AG09309 (cell line): ENCODE measurements around the gene BEND7.
"Not testable (repeated sequence)": the region's sequence is repeated elsewhere in the genome, so short reads cannot be mapped to it uniquely, and the experiment has no call there.

Source experiments
- DNase-seq: peaks from one replicate; pipeline ENCODE4 v3.0.0-alpha.2; 2010; ENCODE audit warnings: low read depth
- H3K4me3 ChIP-seq: 2 replicates; pipeline ENCODE4 v1.5.1; 2011; ENCODE audit warnings: mild to moderate bottlenecking, low read depth, low read length, moderate library complexity; ENCODE audit not compliant: control insufficient read depth
- CTCF ChIP-seq: IDR thresholded peaks from 2 replicates; pipeline ENCODE4 v1.5.1; 2011; ENCODE audit warnings: mild to moderate bottlenecking, low read depth, low read length, inconsistent platforms; ENCODE audit not compliant: insufficient read depth, control insufficient read depth; ENCODE audit errors: missing control alignments

BEND7 gene

GRCh38 chr10:13416760-13417159 is 112.1 kb downstream of the BEND7 start:
- TF ChIP-seq CTCF = no peak
- DNase-seq = no peak
- H3K4me3 ChIP-seq = no peak overlapping the region

- peak; percentile 28 for TF ChIP-seq CTCF
- DNase-seq = no peak
- H3K4me3 ChIP-seq = no peak overlapping the region
Observed at GRCh38 chr10:13414855-13415254, 114.0 kb downstream of the BEND7 start.

GRCh38 chr10:13414137-13414536 is 114.7 kb downstream of the BEND7 start:
- no peak overlapping the region for H3K4me3 ChIP-seq
- DNase-seq = no peak
- TF ChIP-seq CTCF = no peak

GRCh38 chr10:13412894-13413293 is 115.9 kb downstream of the BEND7 start:
- TF ChIP-seq CTCF = no peak
- no peak for DNase-seq
- H3K4me3 ChIP-seq = no peak overlapping the region

GRCh38 chr10:13404791-13405190 is 124.0 kb downstream of the BEND7 start:
- TF ChIP-seq CTCF = no peak
- no peak for DNase-seq
- no peak overlapping the region for H3K4me3 ChIP-seq

- DNase-seq = no peak
- no peak for TF ChIP-seq CTCF
- H3K4me3 ChIP-seq = no peak overlapping the region
Observed at GRCh38 chr10:13404305-13404759, 124.5 kb downstream of the BEND7 start.

- not testable (repeated sequence) for H3K4me3 ChIP-seq, DNase-seq
Observed at GRCh38 chr10:13403426-13403825, 125.4 kb downstream of the BEND7 start.
